Measurements from ENCODE around the gene BMF.

- TF ChIP-seq CTCF (IDR thresholded peaks at IDR 0.05) (no peak), POLR2A (IDR thresholded peaks at IDR 0.05) (no peak)
Measured at GRCh38 chr15:40040293-40040635, 68.4 kb downstream of the BMF start.

All from thyroid gland (tissue), 4 donors.